CD4-positive, alpha-beta memory T cell (primary cell): ENCODE measurements around the gene SPATA2. TPM values are rescaled to one million over a fixed set of nuclear protein-coding genes. Genes with fewer than 3 reads are reported as not detected.

Source experiments
- CTCF ChIA-PET: fragments of 350-600 bp; sonication (Branson Sonifier 250); formaldehyde crosslinking; loops from one replicate; lab custom pipeline; 2021; ENCODE audit warnings: inconsistent platforms; ENCODE audit not compliant: partially characterized antibody; lab: Charles Lee
- POLR2A ChIA-PET: fragments of 350-600 bp; sonication (Branson Sonifier 250); formaldehyde crosslinking; loops from one replicate; lab custom pipeline; 2021; ENCODE audit not compliant: partially characterized antibody; lab: Charles Lee
- DNase-seq, 5 donors: peaks; one replicate each; pipeline versions ENCODE4 v3.0.0 to v3.0.0-alpha.2; 2020 to 2022; ENCODE audit warnings: mixed read lengths in 1 of 5
- H3K27ac ChIP-seq: one replicate; pipeline ENCODE4 v1.7.0; 2013; ENCODE audit warnings: low read depth, low read length
- H3K27me3 ChIP-seq: 2 replicates; pipeline ENCODE4 v1.7.0; 2013; ENCODE audit warnings: mild to moderate bottlenecking, low read length, moderate library complexity; ENCODE audit not compliant: insufficient read depth
- H3K36me3 ChIP-seq: 2 replicates; pipeline ENCODE4 v1.7.0; 2013; ENCODE audit warnings: mild to moderate bottlenecking, low read length, moderate library complexity; ENCODE audit not compliant: insufficient read depth
- H3K4me1 ChIP-seq: 2 replicates; pipeline ENCODE4 v1.7.0; 2013; ENCODE audit warnings: mild to moderate bottlenecking, low read length, moderate library complexity; ENCODE audit not compliant: insufficient read depth
- H3K4me3 ChIP-seq, 2 donors: one replicate each; pipeline ENCODE4 v1.7.0; 2013; ENCODE audit warnings: low read length in 2 of 2, mild to moderate bottlenecking in 1 of 2
- H3K9me3 ChIP-seq, 2 donors: one replicate each; pipeline ENCODE4 v1.7.0; 2013; ENCODE audit warnings: low read length in 2 of 2, control low read depth in 1 of 2; ENCODE audit not compliant: control insufficient read depth in 1 of 2
- H3K27ac Mint-ChIP-seq, 7 donors: one replicate each; pipeline ENCODE4 v1.8.0; 2020 to 2021; ENCODE audit warnings: mixed read lengths in 7 of 7, mild to moderate bottlenecking in 6 of 7, inconsistent platforms in 3 of 7, moderate library complexity in 3 of 7
- H3K27me3 Mint-ChIP-seq, 2 donors: one replicate each; pipeline ENCODE4 v1.8.0; 2020 to 2021; ENCODE audit warnings: mixed read lengths in 2 of 2
- H3K36me3 Mint-ChIP-seq, 2 donors: one replicate each; pipeline ENCODE4 v1.8.0; 2020 to 2021; ENCODE audit warnings: mixed read lengths in 2 of 2, inconsistent platforms in 1 of 2, mild to moderate bottlenecking in 1 of 2
- H3K4me1 Mint-ChIP-seq, 4 donors: one replicate each; pipeline ENCODE4 v1.8.0; 2020 to 2021; ENCODE audit warnings: mixed read lengths in 4 of 4, mild to moderate bottlenecking in 1 of 4
- H3K4me3 Mint-ChIP-seq, 8 donors: one replicate each; pipeline ENCODE4 v1.8.0; 2020 to 2021; ENCODE audit warnings: mixed read lengths in 8 of 8, mild to moderate bottlenecking in 7 of 8, moderate library complexity in 6 of 8, inconsistent platforms in 3 of 8
- H3K9me3 Mint-ChIP-seq, 8 donors: one replicate each; pipeline ENCODE4 v1.8.0; 2020 to 2021; ENCODE audit warnings: mixed read lengths in 8 of 8, mild to moderate bottlenecking in 5 of 8, inconsistent platforms in 3 of 8, moderate library complexity in 1 of 8
- intact Hi-C: fragments of 100-400 bp; cut with micrococcal nuclease; formaldehyde crosslinking; loops from one replicate; pipeline ENCODE4 v1.15.1; 2023
- polyA plus RNA-seq, 2 donors: library from polyadenylated mRNA; unstranded; fragments of 300-500 nt; fragmentation: Illumina TruSeq; gene quantifications; one replicate each; pipeline ENCODE4 v1.2.3, GENCODE V29; 2021
- total RNA-seq, 2 experiments: library from RNA; stranded (reverse); gene quantifications; one replicate each; pipeline ENCODE4 v1.2.3, GENCODE V29; 2021

The SPATA2 gene
- total and polyA plus RNA-seq, 4 experiments from 2014 or later: 2.6 to 9.3 (median 7.8) TPM

- CTCF ChIA-PET: interaction anchor here (0.9 to 1.0 kb wide), 2 partner anchors 19 to 263 kb away, joined by 3 to 4 read pairs; no protein-coding TSS in a partner anchor
- Histone ChIP-seq H3K27ac (no peak overlapping the region), H3K4me1 (no peaks in the 10 kb centered on the region), H3K9me3 (no peaks in the 10 kb centered on the region), H3K36me3 (peaks cover 24% of the 10 kb centered on the region), H3K4me3 (no peak overlapping the region), H3K27me3 (no peaks in the 10 kb centered on the region)
- H3K4me3 Mint-ChIP-seq: no peak overlapping the region
- H3K9me3 Mint-ChIP-seq: no peaks in the 10 kb centered on the region
- H3K27me3 Mint-ChIP-seq: no peaks in the 10 kb centered on the region
- H3K4me1 Mint-ChIP-seq: no peaks in the 10 kb centered on the region
- POLR2A ChIA-PET: no interaction called here
- intact Hi-C loops: no loop called here
- peak overlapping the region in 2 of 7 donors; percentile 2 to 75 for H3K27ac Mint-ChIP-seq
- H3K36me3 Mint-ChIP-seq: peaks cover 12 to 45% of the 10 kb centered on the region in 2 donors
- DNase-seq: no peak
Measured at GRCh38 chr20:49874696-49875095, 40.6 kb downstream of the SPATA2 start.

- no peak for DNase-seq
- no peak overlapping the region for H3K4me3 ChIP-seq
- peaks cover 15 to 50% of the 10 kb centered on the region in 2 donors for H3K36me3 Mint-ChIP-seq
- no peaks in the 10 kb centered on the region for H3K27me3 ChIP-seq
- H3K9me3 ChIP-seq: no peaks in the 10 kb centered on the region
- intact Hi-C loops: no loop called here
- ChIA-PET POLR2A (interaction anchor here (0.6 kb wide), 1 partner anchor 242 kb away, joined by 5 read pairs; no protein-coding TSS in a partner anchor), CTCF (no interaction called here)
- H3K27ac ChIP-seq: no peak overlapping the region
- no peak overlapping the region for H3K4me3 Mint-ChIP-seq
- H3K4me1 Mint-ChIP-seq: no peaks in the 10 kb centered on the region
- H3K27me3 Mint-ChIP-seq: no peaks in the 10 kb centered on the region
- no peak overlapping the region for H3K27ac Mint-ChIP-seq
- peaks cover 21% of the 10 kb centered on the region for H3K36me3 ChIP-seq
- H3K9me3 Mint-ChIP-seq: no peaks in the 10 kb centered on the region
- H3K4me1 ChIP-seq: no peaks in the 10 kb centered on the region
Measured at GRCh38 chr20:49872056-49872455, 43.3 kb downstream of the SPATA2 start.

- H3K4me1 ChIP-seq: no peaks in the 10 kb centered on the region
- H3K9me3 Mint-ChIP-seq: no peaks in the 10 kb centered on the region
- H3K4me3 ChIP-seq: no peak overlapping the region
- peaks cover 20 to 56% of the 10 kb centered on the region in 2 donors for H3K36me3 Mint-ChIP-seq
- ChIA-PET POLR2A (interaction anchor here (0.6 kb wide), 1 partner anchor 242 kb away, joined by 5 read pairs; no protein-coding TSS in a partner anchor), CTCF (no interaction called here)
- H3K27ac Mint-ChIP-seq: peak overlapping the region in 1 of 7 donors; percentile 31
- DNase-seq: no peak
- no peak overlapping the region for H3K4me3 Mint-ChIP-seq
- no peaks in the 10 kb centered on the region for H3K27me3 Mint-ChIP-seq
- H3K9me3 ChIP-seq: no peaks in the 10 kb centered on the region
- no peaks in the 10 kb centered on the region for H3K4me1 Mint-ChIP-seq
- no peaks in the 10 kb centered on the region for H3K27me3 ChIP-seq
- intact Hi-C loops: no loop called here
- H3K36me3 ChIP-seq: peaks cover 21% of the 10 kb centered on the region
- H3K27ac ChIP-seq: no peak overlapping the region
Measured at GRCh38 chr20:49871391-49871948, 43.9 kb downstream of the SPATA2 start.

- peaks cover 26% of the 10 kb centered on the region for H3K36me3 ChIP-seq
- no peak overlapping the region for H3K27ac ChIP-seq
- H3K27me3 ChIP-seq: no peaks in the 10 kb centered on the region
- Mint-ChIP-seq H3K36me3 (peaks cover 23 to 61% of the 10 kb centered on the region in 2 donors), H3K4me3 (no peak overlapping the region), H3K9me3 (no peaks in the 10 kb centered on the region), H3K4me1 (no peaks in the 10 kb centered on the region), H3K27me3 (no peaks in the 10 kb centered on the region), H3K27ac (peak overlapping the region in 2 of 7 donors; percentile 27 to 34)
- no peaks in the 10 kb centered on the region for H3K4me1 ChIP-seq
- ChIA-PET POLR2A (no interaction called here), CTCF (no interaction called here)
- intact Hi-C loops: no loop called here
- no peaks in the 10 kb centered on the region for H3K9me3 ChIP-seq
- H3K4me3 ChIP-seq: no peak overlapping the region
- no peak for DNase-seq
Measured at GRCh38 chr20:49870261-49870660, 45.1 kb downstream of the SPATA2 start.

GRCh38 chr20:49868964-49869363, 46.4 kb downstream of the SPATA2 start:
- Mint-ChIP-seq H3K36me3 (peaks cover 26 to 64% of the 10 kb centered on the region in 2 donors), H3K9me3 (no peaks in the 10 kb centered on the region), H3K4me1 (no peaks in the 10 kb centered on the region), H3K27ac (no peak overlapping the region), H3K4me3 (no peak overlapping the region), H3K27me3 (no peaks in the 10 kb centered on the region)
- DNase-seq: no peak
- Histone ChIP-seq H3K9me3 (no peaks in the 10 kb centered on the region), H3K36me3 (peaks cover 30% of the 10 kb centered on the region), H3K4me1 (no peaks in the 10 kb centered on the region), H3K27ac (no peak overlapping the region), H3K4me3 (no peak overlapping the region), H3K27me3 (no peaks in the 10 kb centered on the region)
- intact Hi-C loops: no loop called here
- ChIA-PET CTCF (no interaction called here), POLR2A (no interaction called here)

GRCh38 chr20:49868538-49868937, 46.8 kb downstream of the SPATA2 start:
- Mint-ChIP-seq H3K9me3 (no peaks in the 10 kb centered on the region), H3K27ac (no peak overlapping the region), H3K4me1 (no peaks in the 10 kb centered on the region), H3K36me3 (peaks cover 26 to 63% of the 10 kb centered on the region in 2 donors), H3K4me3 (no peak overlapping the region), H3K27me3 (no peaks in the 10 kb centered on the region)
- DNase-seq: no peak
- CTCF ChIA-PET: no interaction called here
- POLR2A ChIA-PET: no interaction called here
- peaks cover 33% of the 10 kb centered on the region for H3K36me3 ChIP-seq
- intact Hi-C loops: no loop called here
- H3K27me3 ChIP-seq: no peaks in the 10 kb centered on the region
- H3K9me3 ChIP-seq: no peaks in the 10 kb centered on the region
- no peak overlapping the region for H3K27ac ChIP-seq
- H3K4me1 ChIP-seq: no peaks in the 10 kb centered on the region
- H3K4me3 ChIP-seq: no peak overlapping the region

GRCh38 chr20:49867453-49868215, 47.7 kb downstream of the SPATA2 start:
- H3K4me1 ChIP-seq: no peaks in the 10 kb centered on the region
- Mint-ChIP-seq H3K4me1 (no peaks in the 10 kb centered on the region), H3K27ac (peak overlapping the region in 2 of 7 donors; percentile 18 to 37), H3K4me3 (peak overlapping the region in 1 of 8 donors; percentile 8), H3K36me3 (peaks cover 26 to 67% of the 10 kb centered on the region in 2 donors), H3K27me3 (no peaks in the 10 kb centered on the region), H3K9me3 (no peaks in the 10 kb centered on the region)
- H3K27me3 ChIP-seq: no peaks in the 10 kb centered on the region
- ChIA-PET POLR2A (interaction anchor here (0.8 kb wide), 1 partner anchor 10 kb away, joined by 3 read pairs; no protein-coding TSS in a partner anchor), CTCF (interaction anchor here (0.9 to 1.4 kb wide), 2 partner anchors 111 to 326 kb away, joined by 3 to 4 read pairs; no protein-coding TSS in a partner anchor)
- no peak overlapping the region for H3K4me3 ChIP-seq
- DNase-seq: no peak
- intact Hi-C loops: no loop called here
- peaks cover 37% of the 10 kb centered on the region for H3K36me3 ChIP-seq
- H3K27ac ChIP-seq: no peak overlapping the region
- H3K9me3 ChIP-seq: no peaks in the 10 kb centered on the region
